ENCODE data around the gene LGR6. TPM values are rescaled to one million over a fixed set of nuclear protein-coding genes. Genes with fewer than 3 reads are reported as not detected.

LGR6 gene
- total RNA-seq, 4 donors from 2014 or later: 1.6 to 4.9 (median 4.1) TPM

DNA sequence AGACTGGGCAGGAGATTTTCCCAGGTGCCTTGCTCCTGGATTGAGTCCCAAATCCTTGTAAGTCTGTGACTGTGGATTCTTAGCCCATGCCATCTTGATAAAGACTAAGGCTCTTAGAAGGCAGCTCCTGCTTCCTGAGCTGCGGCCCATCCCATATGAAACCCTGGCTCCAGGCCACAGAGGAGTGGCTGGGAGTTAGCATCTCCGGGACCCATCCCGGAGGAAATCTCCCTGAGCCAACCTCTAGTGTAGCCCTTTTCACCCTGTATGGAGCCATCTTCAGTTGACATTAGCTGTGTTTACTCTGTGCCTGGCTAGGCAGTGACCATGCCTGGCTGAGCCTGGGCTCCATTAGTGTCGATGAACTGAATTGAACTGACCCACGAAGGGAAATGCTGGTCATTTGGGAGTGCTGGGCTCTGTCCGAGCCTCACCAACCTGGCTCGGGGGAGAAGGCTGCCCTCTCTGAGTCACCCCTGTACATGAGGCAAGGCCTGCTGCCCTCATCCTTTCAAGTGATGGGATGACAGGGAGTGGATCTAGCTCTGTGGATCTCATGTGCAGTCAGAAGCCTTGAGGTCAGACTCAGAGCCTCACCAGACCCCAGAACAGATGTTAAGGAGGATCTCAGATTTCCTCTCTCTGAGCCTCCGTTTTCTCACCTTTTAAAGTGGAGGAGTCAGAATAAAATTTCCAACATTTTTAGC lies 37.5 kb downstream of the LGR6 start:
- H3K27me3 ChIP-seq: peaks cover 6% of the 10 kb centered on the region
- no peak for DNase-seq (ENCODE audit: low spot score in 2 of 2)
- 68% methylated on average over 3 of the region's 8 CpGs for WGBS
- H3K9me3 ChIP-seq: no peaks in the 10 kb centered on the region
- H3K4me1 ChIP-seq: peaks cover 11% of the 10 kb centered on the region
- TF ChIP-seq POLR2AphosphoS5 (IDR thresholded peaks at IDR 0.05): no peak
- TF ChIP-seq, protein P1, sequence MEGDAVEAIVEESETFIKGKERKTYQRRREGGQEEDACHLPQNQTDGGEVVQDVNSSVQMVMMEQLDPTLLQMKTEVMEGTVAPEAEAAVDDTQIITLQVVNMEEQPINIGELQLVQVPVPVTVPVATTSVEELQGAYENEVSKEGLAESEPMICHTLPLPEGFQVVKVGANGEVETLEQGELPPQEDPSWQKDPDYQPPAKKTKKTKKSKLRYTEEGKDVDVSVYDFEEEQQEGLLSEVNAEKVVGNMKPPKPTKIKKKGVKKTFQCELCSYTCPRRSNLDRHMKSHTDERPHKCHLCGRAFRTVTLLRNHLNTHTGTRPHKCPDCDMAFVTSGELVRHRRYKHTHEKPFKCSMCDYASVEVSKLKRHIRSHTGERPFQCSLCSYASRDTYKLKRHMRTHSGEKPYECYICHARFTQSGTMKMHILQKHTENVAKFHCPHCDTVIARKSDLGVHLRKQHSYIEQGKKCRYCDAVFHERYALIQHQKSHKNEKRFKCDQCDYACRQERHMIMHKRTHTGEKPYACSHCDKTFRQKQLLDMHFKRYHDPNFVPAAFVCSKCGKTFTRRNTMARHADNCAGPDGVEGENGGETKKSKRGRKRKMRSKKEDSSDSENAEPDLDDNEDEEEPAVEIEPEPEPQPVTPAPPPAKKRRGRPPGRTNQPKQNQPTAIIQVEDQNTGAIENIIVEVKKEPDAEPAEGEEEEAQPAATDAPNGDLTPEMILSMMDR (IDR thresholded peaks at IDR 0.05): no peak
- TF ChIP-seq POLR2A (IDR thresholded peaks at IDR 0.05): no peak
- no peak for TF ChIP-seq EP300 (IDR thresholded peaks at IDR 0.05)
- H3K4me3 ChIP-seq: no peak overlapping the region
- no peaks in the 10 kb centered on the region for H3K36me3 ChIP-seq
- no peak overlapping the region for H3K27ac ChIP-seq

DNA sequence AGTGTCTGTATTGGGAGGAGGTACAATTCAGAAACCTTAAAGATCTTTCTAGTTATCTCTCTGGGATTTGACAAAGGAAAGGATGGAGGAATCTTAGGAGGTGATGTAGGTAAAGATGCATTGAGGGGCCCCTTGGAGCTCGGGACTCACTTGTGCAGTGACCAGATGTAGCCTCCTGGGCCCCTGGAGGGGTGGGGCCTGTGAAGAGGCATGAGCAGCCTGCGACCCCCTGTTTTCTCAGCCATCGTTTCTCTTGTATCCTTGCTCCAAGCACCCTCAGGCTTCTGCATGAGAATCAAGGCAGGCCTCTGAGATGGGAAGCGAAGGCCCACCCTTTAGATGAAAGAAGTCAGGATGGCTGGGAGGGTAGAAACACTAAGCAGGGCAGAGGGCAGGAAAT lies 39.6 kb downstream of the LGR6 start:
- no peaks in the 10 kb centered on the region for H3K36me3 ChIP-seq
- H3K4me1 ChIP-seq: peaks cover 17% of the 10 kb centered on the region
- no peak for DNase-seq (ENCODE audit: low spot score in 2 of 2)
- H3K27me3 ChIP-seq: peaks cover 14% of the 10 kb centered on the region
- H3K27ac ChIP-seq: no peak overlapping the region
- WGBS: 56% methylated on average over 4 of the region's 4 CpGs
- TF ChIP-seq POLR2A (IDR thresholded peaks at IDR 0.05): no peak
- TF ChIP-seq POLR2AphosphoS5 (IDR thresholded peaks at IDR 0.05): no peak
- TF ChIP-seq EP300 (IDR thresholded peaks at IDR 0.05): no peak
- TF ChIP-seq, protein P1 (IDR thresholded peaks at IDR 0.05): no peak
- H3K4me3 ChIP-seq: no peak overlapping the region
- H3K9me3 ChIP-seq: no peaks in the 10 kb centered on the region

DNA sequence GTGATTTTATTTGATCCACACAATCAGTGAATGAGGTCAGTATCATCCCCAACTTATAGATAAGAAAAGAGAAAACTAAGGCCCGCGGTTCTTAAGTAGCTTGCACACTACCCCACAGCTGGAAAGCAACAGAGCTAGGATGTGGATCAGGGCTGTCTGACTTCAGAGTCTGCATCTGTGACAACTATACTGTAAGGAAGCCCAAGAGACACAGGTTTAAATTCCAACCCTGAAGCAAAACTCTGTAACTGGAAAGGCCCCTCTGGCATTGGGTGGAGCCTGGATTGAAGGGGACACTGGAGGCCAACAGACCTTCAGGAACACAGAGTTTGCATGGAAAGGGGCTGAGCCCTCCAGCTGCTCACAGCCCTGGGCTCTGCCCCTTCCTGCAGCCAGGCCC lies 40.2 kb downstream of the LGR6 start:
- H3K27me3 ChIP-seq: peaks cover 17% of the 10 kb centered on the region
- 81% methylated on average over 2 of the region's 2 CpGs for WGBS
- no peaks in the 10 kb centered on the region for H3K9me3 ChIP-seq

DNA sequence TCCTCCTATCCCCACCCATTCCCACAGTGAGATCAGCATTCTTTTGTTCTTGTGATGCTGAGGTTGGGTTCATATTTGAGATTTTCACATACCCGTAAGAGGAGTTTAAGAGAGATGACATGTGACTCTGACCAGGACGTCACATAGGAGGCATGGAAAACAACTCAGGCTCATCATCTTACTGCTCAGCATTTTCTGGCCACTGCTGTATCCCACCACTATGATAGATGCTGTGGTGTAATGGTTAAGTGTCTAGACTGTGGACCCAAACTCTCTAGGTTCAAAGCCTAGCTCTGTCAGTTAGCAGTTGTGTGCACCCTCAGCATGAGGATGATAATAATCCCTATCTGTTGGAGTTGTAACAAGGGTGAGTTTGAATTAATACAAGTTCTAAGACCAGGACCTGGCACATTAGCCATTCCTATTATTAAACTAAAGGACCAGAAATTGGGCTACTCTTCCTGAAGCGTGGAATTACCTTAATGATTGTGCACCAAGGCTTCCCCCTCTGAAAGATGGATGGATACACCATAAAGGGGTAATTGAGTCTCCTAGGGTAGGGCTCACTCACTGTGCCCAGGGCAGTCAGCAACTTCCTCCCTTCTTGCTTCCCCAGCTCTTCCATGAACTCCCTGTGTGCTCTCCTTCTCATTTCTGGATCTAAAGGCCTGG lies 40.9 kb downstream of the LGR6 start:
- H3K27ac ChIP-seq: no peak overlapping the region
- WGBS: 98% methylated on average over 3 of the region's 3 CpGs
- no peaks in the 10 kb centered on the region for H3K9me3 ChIP-seq
- H3K4me3 ChIP-seq: no peak overlapping the region
- peaks cover 13% of the 10 kb centered on the region for H3K4me1 ChIP-seq
- TF ChIP-seq POLR2A (IDR thresholded peaks at IDR 0.05) (no peak), EP300 (IDR thresholded peaks at IDR 0.05) (no peak), POLR2AphosphoS5 (IDR thresholded peaks at IDR 0.05) (no peak)
- TF ChIP-seq, protein P1 (IDR thresholded peaks at IDR 0.05): no peak
- peaks cover 19% of the 10 kb centered on the region for H3K27me3 ChIP-seq
- H3K36me3 ChIP-seq: no peaks in the 10 kb centered on the region
- DNase-seq (ENCODE audit: low spot score in 2 of 2): no peak

More for the DNA sequence above, 40.2 kb downstream of the LGR6 start:
- Histone ChIP-seq H3K4me1 (peaks cover 16% of the 10 kb centered on the region), H3K36me3 (no peaks in the 10 kb centered on the region), H3K4me3 (no peak overlapping the region), H3K27ac (no peak overlapping the region)
- TF ChIP-seq, protein P1 (IDR thresholded peaks at IDR 0.05): no peak
- TF ChIP-seq POLR2A (IDR thresholded peaks at IDR 0.05) (no peak), POLR2AphosphoS5 (IDR thresholded peaks at IDR 0.05) (no peak), EP300 (IDR thresholded peaks at IDR 0.05) (no peak)
- DNase-seq (ENCODE audit: low spot score in 2 of 2): no peak

DNA sequence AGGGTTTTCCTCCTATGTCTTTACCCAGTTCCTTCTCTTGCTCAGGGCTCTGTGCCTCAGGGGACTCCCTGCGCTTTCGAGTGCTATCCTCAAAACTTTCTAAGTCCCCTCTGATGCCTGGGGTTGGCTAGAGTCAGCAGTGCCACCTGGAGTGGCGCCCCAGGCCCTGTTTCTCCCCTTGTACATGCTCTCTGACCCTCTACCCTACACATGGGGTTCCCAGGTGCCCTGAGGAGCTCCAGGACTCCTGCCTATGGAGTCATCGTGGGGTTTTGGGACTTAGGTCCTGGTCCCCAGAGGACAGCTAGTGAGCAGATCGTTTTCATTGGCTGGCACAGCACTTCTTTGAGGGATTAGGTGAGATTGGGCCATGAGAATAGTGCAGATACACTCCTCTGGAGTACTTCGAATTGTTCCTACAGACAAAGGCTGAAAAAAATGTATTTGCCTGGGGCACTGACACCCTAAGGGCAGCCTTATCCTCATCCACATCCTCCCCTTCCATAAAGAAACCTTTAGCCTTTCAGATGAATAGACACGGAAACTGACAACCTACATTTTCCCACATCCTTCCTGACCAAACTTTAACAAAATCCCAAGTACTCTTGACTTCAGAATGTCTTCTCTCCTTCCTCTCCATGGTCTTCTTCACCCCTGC lies 41.5 kb downstream of the LGR6 start:
- Histone ChIP-seq H3K9me3 (no peaks in the 10 kb centered on the region), H3K27me3 (peaks cover 19% of the 10 kb centered on the region), H3K4me3 (no peak overlapping the region), H3K4me1 (peaks cover 11% of the 10 kb centered on the region), H3K36me3 (no peaks in the 10 kb centered on the region), H3K27ac (no peak overlapping the region)
- TF ChIP-seq EP300 (IDR thresholded peaks at IDR 0.05) (no peak), POLR2A (IDR thresholded peaks at IDR 0.05) (no peak), POLR2AphosphoS5 (IDR thresholded peaks at IDR 0.05) (no peak)
- TF ChIP-seq, protein P1 (IDR thresholded peaks at IDR 0.05): no peak
- 85% methylated on average over 7 of the region's 7 CpGs for WGBS
- DNase-seq (ENCODE audit: low spot score in 2 of 2): no peak

All from suprapubic skin (tissue), 4 donors.